ENCODE data around the gene VSIR.

Gene VSIR

GRCh38 chr10:71773221-71773971 lies at the start of gene VSIR:
Gene VSIR (minus strand): TSS chr10:71773520. CDS start chr10:71773439, 81 bp downstream.
- DNase-seq = peak; percentile 95

- DNase-seq = no peak
Measured at GRCh38 chr10:71821909-71822763, 48.8 kb upstream of the VSIR start.

GRCh38 chr10:71820966-71821365 lies 47.6 kb upstream of the VSIR start:
- no peak for DNase-seq

GRCh38 chr10:71819985-71820384 lies 46.7 kb upstream of the VSIR start:
- no peak for DNase-seq

GRCh38 chr10:71819441-71819861 lies 46.1 kb upstream of the VSIR start:
- no peak for DNase-seq

GRCh38 chr10:71818674-71819260 lies 45.4 kb upstream of the VSIR start:
- DNase-seq = no peak

GRCh38 chr10:71817831-71818655 lies 44.7 kb upstream of the VSIR start:
- DNase-seq = no peak

- no peak for DNase-seq
Measured at GRCh38 chr10:71816936-71817618, 43.8 kb upstream of the VSIR start.

- DNase-seq = no peak
Measured at GRCh38 chr10:71816421-71816851, 43.1 kb upstream of the VSIR start.

GRCh38 chr10:71815515-71816130 lies 42.3 kb upstream of the VSIR start:
- no peak for DNase-seq

- no peak for DNase-seq
Measured at GRCh38 chr10:71814922-71815411, 41.6 kb upstream of the VSIR start.

- DNase-seq = no peak
Measured at GRCh38 chr10:71812913-71813590, 39.7 kb upstream of the VSIR start.

- peak; percentile 87 for DNase-seq
Measured at GRCh38 chr10:71812016-71812912, 38.9 kb upstream of the VSIR start.

GRCh38 chr10:71811351-71811750 lies 38.0 kb upstream of the VSIR start:
- no peak for DNase-seq

- DNase-seq = no peak
Measured at GRCh38 chr10:71810048-71810750, 36.9 kb upstream of the VSIR start.

GRCh38 chr10:71809628-71810027 lies 36.3 kb upstream of the VSIR start:
- DNase-seq = no peak

GRCh38 chr10:71807557-71808510 lies 34.5 kb upstream of the VSIR start:
- DNase-seq = no peak
